Measurements from ENCODE around the gene MAGI1.

DNA sequence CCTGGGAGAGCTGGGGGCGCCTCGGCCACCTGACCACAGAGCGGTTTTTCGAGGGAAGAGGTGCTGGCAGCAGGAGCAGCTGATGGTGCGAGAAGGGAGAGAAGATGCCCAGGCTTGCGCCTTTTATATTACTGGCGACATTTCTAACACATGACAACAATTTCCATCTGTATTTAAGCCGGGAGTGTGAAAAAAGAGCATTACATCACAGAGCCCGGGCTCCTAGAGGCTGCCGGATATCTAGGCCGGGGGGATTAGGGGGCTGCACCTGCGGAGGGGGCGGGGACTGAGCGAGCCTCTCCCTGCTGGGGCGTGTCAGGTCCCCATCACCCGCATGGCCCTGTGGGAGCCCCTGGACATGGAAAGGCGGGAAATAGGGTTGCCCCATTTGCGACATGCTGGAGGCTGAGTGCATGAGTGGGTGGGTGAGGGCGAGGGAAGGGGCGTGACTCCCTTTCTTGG, 440.7 kb downstream of the MAGI1 start:
- TF ChIP-seq, protein P1, sequence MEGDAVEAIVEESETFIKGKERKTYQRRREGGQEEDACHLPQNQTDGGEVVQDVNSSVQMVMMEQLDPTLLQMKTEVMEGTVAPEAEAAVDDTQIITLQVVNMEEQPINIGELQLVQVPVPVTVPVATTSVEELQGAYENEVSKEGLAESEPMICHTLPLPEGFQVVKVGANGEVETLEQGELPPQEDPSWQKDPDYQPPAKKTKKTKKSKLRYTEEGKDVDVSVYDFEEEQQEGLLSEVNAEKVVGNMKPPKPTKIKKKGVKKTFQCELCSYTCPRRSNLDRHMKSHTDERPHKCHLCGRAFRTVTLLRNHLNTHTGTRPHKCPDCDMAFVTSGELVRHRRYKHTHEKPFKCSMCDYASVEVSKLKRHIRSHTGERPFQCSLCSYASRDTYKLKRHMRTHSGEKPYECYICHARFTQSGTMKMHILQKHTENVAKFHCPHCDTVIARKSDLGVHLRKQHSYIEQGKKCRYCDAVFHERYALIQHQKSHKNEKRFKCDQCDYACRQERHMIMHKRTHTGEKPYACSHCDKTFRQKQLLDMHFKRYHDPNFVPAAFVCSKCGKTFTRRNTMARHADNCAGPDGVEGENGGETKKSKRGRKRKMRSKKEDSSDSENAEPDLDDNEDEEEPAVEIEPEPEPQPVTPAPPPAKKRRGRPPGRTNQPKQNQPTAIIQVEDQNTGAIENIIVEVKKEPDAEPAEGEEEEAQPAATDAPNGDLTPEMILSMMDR (IDR thresholded peaks at IDR 0.05) = no peak
- TF ChIP-seq POLR2A (IDR thresholded peaks at IDR 0.05) = no peak

Measured in lower leg skin (tissue), 3 donors.